Osteoblast (primary cell): ENCODE measurements around the gene NEBL. TPM values are rescaled to one million over a fixed set of nuclear protein-coding genes. Genes with fewer than 3 reads are reported as not detected.

Source experiments
- DNase-seq: peaks from one replicate; pipeline ENCODE4 v3.0.0; 2011; ENCODE audit warnings: low spot score, mixed read lengths; ENCODE audit not compliant: insufficient read length; ENCODE audit errors: missing footprints
- H2AFZ ChIP-seq: 2 replicates; pipeline ENCODE4 v1.6.0; 2011; ENCODE audit warnings: mild to moderate bottlenecking, low read length
- H3K27ac ChIP-seq: 2 replicates; pipeline ENCODE4 v1.5.1; 2011; ENCODE audit warnings: mild to moderate bottlenecking, low read depth, low read length, moderate library complexity
- H3K27me3 ChIP-seq: 2 replicates; pipeline ENCODE4 v1.6.0; 2012; ENCODE audit warnings: mild to moderate bottlenecking, control low read depth, inconsistent platforms, low read length, moderate library complexity; ENCODE audit not compliant: insufficient read depth
- H3K36me3 ChIP-seq: 2 replicates; pipeline ENCODE4 v1.5.1; 2011; ENCODE audit warnings: mild to moderate bottlenecking, low read length, control low read depth, moderate library complexity; ENCODE audit not compliant: insufficient read depth
- H3K4me1 ChIP-seq: 2 replicates; pipeline ENCODE4 v1.5.1; 2011; ENCODE audit warnings: mild to moderate bottlenecking, low read length, control low read depth, moderate library complexity; ENCODE audit not compliant: insufficient read depth
- H3K4me2 ChIP-seq: 2 replicates; pipeline ENCODE4 v1.6.0; 2011; ENCODE audit warnings: mild to moderate bottlenecking, low read length; ENCODE audit not compliant: insufficient read depth
- H3K4me3 ChIP-seq: fragments of 200-600 bp; sonication (generic); 3 replicates; pipeline ENCODE4 v1.5.1; 2012; ENCODE audit warnings: mild to moderate bottlenecking, low read length, inconsistent platforms; ENCODE audit not compliant: insufficient read depth
- H3K79me2 ChIP-seq: 2 replicates; pipeline ENCODE4 v1.6.0; 2012; ENCODE audit warnings: mild to moderate bottlenecking, low read length, control low read depth, inconsistent platforms; ENCODE audit not compliant: insufficient read depth
- H3K9me3 ChIP-seq: 2 replicates; pipeline ENCODE4 v1.5.1; 2011; ENCODE audit warnings: low read depth, low read length, control low read depth
- H4K20me1 ChIP-seq: 2 replicates; pipeline ENCODE4 v1.6.0; 2012; ENCODE audit warnings: mild to moderate bottlenecking, low read length, control low read depth; ENCODE audit not compliant: insufficient read depth
- total RNA-seq: library from RNA; depleted of rRNA; stranded (reverse); fragments of >200 nt; gene quantifications from 2 replicates; pipeline ENCODE4 v1.2.3, GENCODE V29; 2012
- TF ChIP-seq, protein P1 (sequence below): IDR thresholded peaks from 2 replicates; pipeline ENCODE4 v1.5.1; 2011; ENCODE audit warnings: mild to moderate bottlenecking, low read depth, low read length, moderate library complexity; ENCODE audit errors: extremely low read depth

The NEBL gene
- total RNA-seq, 1 donor: under 0.01 TPM

- DNase-seq: no peak
- H3K79me2 ChIP-seq: no peaks in the 10 kb centered on the region
- H3K4me2 ChIP-seq: no peak overlapping the region
- H3K9me3 ChIP-seq: no peaks in the 10 kb centered on the region
- H3K4me3 ChIP-seq: no peak overlapping the region
- H3K27ac ChIP-seq: no peak overlapping the region
- no peaks in the 10 kb centered on the region for H3K27me3 ChIP-seq
- no peaks in the 10 kb centered on the region for H3K4me1 ChIP-seq
- TF ChIP-seq, protein P1, sequence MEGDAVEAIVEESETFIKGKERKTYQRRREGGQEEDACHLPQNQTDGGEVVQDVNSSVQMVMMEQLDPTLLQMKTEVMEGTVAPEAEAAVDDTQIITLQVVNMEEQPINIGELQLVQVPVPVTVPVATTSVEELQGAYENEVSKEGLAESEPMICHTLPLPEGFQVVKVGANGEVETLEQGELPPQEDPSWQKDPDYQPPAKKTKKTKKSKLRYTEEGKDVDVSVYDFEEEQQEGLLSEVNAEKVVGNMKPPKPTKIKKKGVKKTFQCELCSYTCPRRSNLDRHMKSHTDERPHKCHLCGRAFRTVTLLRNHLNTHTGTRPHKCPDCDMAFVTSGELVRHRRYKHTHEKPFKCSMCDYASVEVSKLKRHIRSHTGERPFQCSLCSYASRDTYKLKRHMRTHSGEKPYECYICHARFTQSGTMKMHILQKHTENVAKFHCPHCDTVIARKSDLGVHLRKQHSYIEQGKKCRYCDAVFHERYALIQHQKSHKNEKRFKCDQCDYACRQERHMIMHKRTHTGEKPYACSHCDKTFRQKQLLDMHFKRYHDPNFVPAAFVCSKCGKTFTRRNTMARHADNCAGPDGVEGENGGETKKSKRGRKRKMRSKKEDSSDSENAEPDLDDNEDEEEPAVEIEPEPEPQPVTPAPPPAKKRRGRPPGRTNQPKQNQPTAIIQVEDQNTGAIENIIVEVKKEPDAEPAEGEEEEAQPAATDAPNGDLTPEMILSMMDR: no peak
- H3K36me3 ChIP-seq: no peaks in the 10 kb centered on the region
- no peaks in the 10 kb centered on the region for H4K20me1 ChIP-seq
- H2AFZ ChIP-seq: no peak overlapping the region
Observed at GRCh38 chr10:20760460-20760859, 136.7 kb downstream of the NEBL start.

DNA sequence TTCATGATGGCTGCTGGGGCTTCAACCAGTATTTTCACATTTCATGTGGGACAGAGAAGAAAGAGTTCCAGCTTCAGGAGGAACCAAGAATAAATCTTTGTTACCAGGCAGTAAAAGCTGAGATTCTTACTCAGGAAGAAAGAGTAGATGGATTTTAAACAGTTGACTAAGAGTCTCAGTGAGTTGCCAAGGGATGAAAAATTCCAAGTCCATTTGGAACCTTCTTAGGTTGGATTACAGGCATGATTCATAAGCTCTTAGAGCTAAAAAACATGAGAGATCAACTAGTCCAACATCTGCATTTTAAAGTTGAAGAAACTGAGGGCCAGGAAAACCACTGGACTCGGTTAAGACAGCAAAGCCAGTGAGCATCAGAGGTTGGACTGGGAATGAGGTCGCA, 148.6 kb downstream of the NEBL start:
- no peak for DNase-seq
- H3K4me2 ChIP-seq: no peak overlapping the region
- H3K4me1 ChIP-seq: no peaks in the 10 kb centered on the region
- H2AFZ ChIP-seq: no peak overlapping the region
- no peaks in the 10 kb centered on the region for H3K36me3 ChIP-seq
- H4K20me1 ChIP-seq: no peaks in the 10 kb centered on the region
- H3K27ac ChIP-seq: no peak overlapping the region
- H3K9me3 ChIP-seq: peaks cover 3% of the 10 kb centered on the region
- no peak overlapping the region for H3K4me3 ChIP-seq
- TF ChIP-seq, protein P1: no peak
- H3K27me3 ChIP-seq: no peaks in the 10 kb centered on the region
- no peaks in the 10 kb centered on the region for H3K79me2 ChIP-seq

DNA sequence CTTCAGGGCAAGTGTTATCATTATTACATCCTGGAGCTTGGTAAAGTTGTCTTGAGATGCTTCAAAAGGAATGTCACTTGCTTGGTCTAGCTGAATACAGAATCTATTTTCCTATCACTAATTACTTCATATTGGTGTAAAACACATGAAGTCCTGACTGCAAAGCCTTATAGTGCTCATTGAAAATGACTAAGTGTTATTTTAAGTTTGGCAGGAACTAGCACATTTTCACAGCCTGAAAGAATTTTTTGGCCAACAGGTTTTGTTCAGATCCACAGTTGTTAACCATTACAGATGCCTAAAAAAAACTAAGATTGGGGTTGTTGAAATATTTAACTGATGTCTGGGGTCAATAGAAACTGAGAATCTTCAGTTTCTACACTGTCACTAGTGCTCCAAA, 149.3 kb downstream of the NEBL start:
- H3K4me3 ChIP-seq: no peak overlapping the region
- H4K20me1 ChIP-seq: no peaks in the 10 kb centered on the region
- H3K27ac ChIP-seq: no peak overlapping the region
- DNase-seq: no peak
- H2AFZ ChIP-seq: no peak overlapping the region
- TF ChIP-seq, protein P1: no peak
- no peaks in the 10 kb centered on the region for H3K36me3 ChIP-seq
- H3K4me1 ChIP-seq: no peaks in the 10 kb centered on the region
- peaks cover 3% of the 10 kb centered on the region for H3K9me3 ChIP-seq
- no peak overlapping the region for H3K4me2 ChIP-seq
- no peaks in the 10 kb centered on the region for H3K79me2 ChIP-seq
- H3K27me3 ChIP-seq: no peaks in the 10 kb centered on the region

- TF ChIP-seq, protein P1: no peak
- no peaks in the 10 kb centered on the region for H3K4me1 ChIP-seq
- H3K79me2 ChIP-seq: no peaks in the 10 kb centered on the region
- H3K9me3 ChIP-seq: peaks cover 3% of the 10 kb centered on the region
- no peak overlapping the region for H3K27ac ChIP-seq
- no peak overlapping the region for H3K4me3 ChIP-seq
- DNase-seq: no peak
- H3K27me3 ChIP-seq: no peaks in the 10 kb centered on the region
- no peak overlapping the region for H2AFZ ChIP-seq
- no peaks in the 10 kb centered on the region for H4K20me1 ChIP-seq
- H3K4me2 ChIP-seq: no peak overlapping the region
- H3K36me3 ChIP-seq: no peaks in the 10 kb centered on the region
Observed at GRCh38 chr10:20746856-20747255, 150.3 kb downstream of the NEBL start.
